Sigmoid colon (tissue), 7 donors: ENCODE results near the gene NAA38. TPM values are rescaled to one million over a fixed set of nuclear protein-coding genes. Genes with fewer than 3 reads are reported as not detected.

Experiments
- DNase-seq: peaks from one replicate; pipeline ENCODE4 v3.0.0-alpha.2; 2019
- H3K27ac ChIP-seq, 4 donors: fragments of 200-600 bp; sonication (generic); one replicate each; pipeline ENCODE4 v1.5.1; 2016 to 2019; ENCODE audit warnings: mild to moderate bottlenecking in 1 of 4
- H3K27me3 ChIP-seq, 3 donors: fragments of 200-600 bp; sonication (generic); one replicate each; pipeline ENCODE4 v1.5.1; 2019; ENCODE audit warnings: mild to moderate bottlenecking in 1 of 3
- H3K36me3 ChIP-seq, 4 donors: fragments of 200-600 bp; sonication (generic); one replicate each; pipeline ENCODE4 v1.5.1; 2016 to 2019
- H3K4me1 ChIP-seq, 4 donors: fragments of 200-600 bp; sonication (generic); one replicate each; pipeline ENCODE4 v1.5.1; 2017 to 2019
- H3K4me3 ChIP-seq, 4 donors: fragments of 200-600 bp; sonication (generic); one replicate each; pipeline ENCODE4 v1.5.1; 2017 to 2019; ENCODE audit warnings: mild to moderate bottlenecking in 2 of 4, moderate library complexity in 1 of 4
- H3K9me3 ChIP-seq, 4 donors: fragments of 200-600 bp in 3 of 4; sonication (generic) in 3 of 4; one replicate each; pipeline versions ENCODE4 v1.5.1 to v1.6.1; 2013 to 2019
- EP300 ChIP-seq, 4 donors: sonication (generic); formaldehyde crosslinking; IDR thresholded peaks; one replicate each; pipeline ENCODE4 v1.6.1; 2017; ENCODE audit warnings: antibody characterized with exemption in 4 of 4
- POLR2A ChIP-seq, 2 donors: fragments of 450-650 bp; IDR thresholded peaks; one replicate each; pipeline ENCODE4 v1.6.1; 2016; ENCODE audit warnings: antibody characterized with exemption in 2 of 2, mild to moderate bottlenecking in 2 of 2, moderate library complexity in 2 of 2
- POLR2AphosphoS5 ChIP-seq, 4 donors: sonication (generic); formaldehyde crosslinking; IDR thresholded peaks; one replicate each; pipeline ENCODE4 v1.6.1; 2017; ENCODE audit warnings: antibody characterized with exemption in 4 of 4
- WGBS, 2 donors: extraction: QIAGEN DNeasy Blood & Tissue Kit; methylation state at CpG; one replicate each; pipeline ENCODE4 v1.1.7; 2013; 5-methylcytosine and 5-hydroxymethylcytosine counted together
- intact Hi-C: fragments of 100-400 bp; cut with DNase I; formaldehyde crosslinking; loops from one replicate; pipeline ENCODE4 v1.15.1; 2023
- polyA plus RNA-seq, 3 donors: library from polyadenylated mRNA; stranded (reverse); fragments of 200-250 nt; gene quantifications; one replicate each; pipeline ENCODE4 v1.2.3, GENCODE V29; 2013
- total RNA-seq, 4 donors: library from RNA; depleted of rRNA; stranded (reverse); fragments of >200 nt; gene quantifications; one replicate each; pipeline ENCODE4 v1.1.0, GENCODE V29; 2016
- TF ChIP-seq, protein P1 (sequence below), 4 experiments: fragments of 450-650 bp in 3 of 4; fragments of 200-600 bp in 1 of 4; IDR thresholded peaks; one replicate each; pipeline ENCODE4 v1.5.1; 2016 to 2019; ENCODE audit warnings: antibody characterized with exemption in 4 of 4, mild to moderate bottlenecking in 3 of 4, moderate library complexity in 2 of 4
- donor health status: healthy with polysubstance abuse.
- donor health status: Bipolar disorder and iron deficiency.
- donor health status: healthy.

NAA38 gene
- total and polyA plus RNA-seq, 7 donors, result 92.4 to 206 (median 109) TPM

DNA sequence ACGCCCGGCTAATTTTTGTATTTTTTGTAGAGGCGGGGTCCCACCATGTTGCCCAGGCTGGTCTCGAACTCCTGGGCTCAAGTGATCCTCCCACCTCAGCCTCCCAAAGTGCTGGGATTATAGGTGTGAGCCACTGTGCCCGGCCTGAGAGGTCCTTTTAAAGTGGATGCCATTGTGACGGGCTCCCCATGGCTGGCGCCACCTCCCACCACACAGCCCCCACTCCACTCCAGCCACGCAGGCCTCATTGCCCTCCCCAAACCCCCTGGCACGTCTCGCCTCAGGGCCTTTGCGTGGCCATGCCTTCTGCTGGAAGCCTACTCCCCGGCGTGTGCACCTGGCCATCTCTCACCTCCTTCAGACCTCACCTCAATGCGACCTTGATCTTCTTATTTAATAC lies 35.2 kb downstream of the NAA38 start:
- 77 to 80% methylated on average over 14 of the region's 14 CpGs for WGBS, 2 donors
- H3K27me3 ChIP-seq, result no peaks in the 10 kb centered on the region
- H3K4me3 ChIP-seq, result no peak overlapping the region
- TF ChIP-seq EP300 (IDR thresholded peaks at IDR 0.05) (no peak), POLR2A (IDR thresholded peaks at IDR 0.05) (no peak), POLR2AphosphoS5 (IDR thresholded peaks at IDR 0.05) (no peak)
- TF ChIP-seq, protein P1, sequence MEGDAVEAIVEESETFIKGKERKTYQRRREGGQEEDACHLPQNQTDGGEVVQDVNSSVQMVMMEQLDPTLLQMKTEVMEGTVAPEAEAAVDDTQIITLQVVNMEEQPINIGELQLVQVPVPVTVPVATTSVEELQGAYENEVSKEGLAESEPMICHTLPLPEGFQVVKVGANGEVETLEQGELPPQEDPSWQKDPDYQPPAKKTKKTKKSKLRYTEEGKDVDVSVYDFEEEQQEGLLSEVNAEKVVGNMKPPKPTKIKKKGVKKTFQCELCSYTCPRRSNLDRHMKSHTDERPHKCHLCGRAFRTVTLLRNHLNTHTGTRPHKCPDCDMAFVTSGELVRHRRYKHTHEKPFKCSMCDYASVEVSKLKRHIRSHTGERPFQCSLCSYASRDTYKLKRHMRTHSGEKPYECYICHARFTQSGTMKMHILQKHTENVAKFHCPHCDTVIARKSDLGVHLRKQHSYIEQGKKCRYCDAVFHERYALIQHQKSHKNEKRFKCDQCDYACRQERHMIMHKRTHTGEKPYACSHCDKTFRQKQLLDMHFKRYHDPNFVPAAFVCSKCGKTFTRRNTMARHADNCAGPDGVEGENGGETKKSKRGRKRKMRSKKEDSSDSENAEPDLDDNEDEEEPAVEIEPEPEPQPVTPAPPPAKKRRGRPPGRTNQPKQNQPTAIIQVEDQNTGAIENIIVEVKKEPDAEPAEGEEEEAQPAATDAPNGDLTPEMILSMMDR (IDR thresholded peaks at IDR 0.05), result no peak
- no peaks in the 10 kb centered on the region for H3K4me1 ChIP-seq
- no peaks in the 10 kb centered on the region for H3K36me3 ChIP-seq
- no peak for DNase-seq
- intact Hi-C loops, result loop anchor here (1.0 to 10.0 kb wide), 5 partner anchors 29 to 235 kb away; no protein-coding TSS in a partner anchor
- H3K9me3 ChIP-seq, result no peaks in the 10 kb centered on the region
- no peak overlapping the region for H3K27ac ChIP-seq

DNA sequence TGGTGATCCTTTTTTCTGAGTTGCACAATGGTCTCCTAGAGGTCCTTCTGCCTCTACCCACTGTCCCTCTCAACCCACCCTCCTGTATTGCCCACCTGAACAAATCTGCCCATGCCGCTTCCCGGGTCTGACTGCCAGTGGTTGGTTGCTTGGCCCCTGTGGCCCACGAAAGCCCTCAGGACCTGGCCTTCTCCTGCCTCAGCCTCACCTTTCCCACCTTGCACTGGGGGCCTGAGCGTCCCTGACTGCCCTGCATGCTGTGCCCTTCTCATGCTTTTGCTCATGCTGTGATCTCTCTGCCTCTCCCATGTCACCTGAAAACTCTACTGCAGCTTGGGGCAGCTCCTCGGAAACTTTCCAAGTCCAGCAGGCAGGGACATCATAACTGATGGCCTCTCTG lies 37.1 kb downstream of the NAA38 start:
- intact Hi-C loops, result loop anchor here (5.0 to 10.0 kb wide), 3 partner anchors 75 to 237 kb away; no protein-coding TSS in a partner anchor
- Histone ChIP-seq H3K4me3 (no peak overlapping the region), H3K27me3 (no peaks in the 10 kb centered on the region), H3K4me1 (no peaks in the 10 kb centered on the region), H3K27ac (no peak overlapping the region), H3K36me3 (no peaks in the 10 kb centered on the region), H3K9me3 (no peaks in the 10 kb centered on the region)
- no peak for DNase-seq
- TF ChIP-seq POLR2A (IDR thresholded peaks at IDR 0.05) (no peak), EP300 (IDR thresholded peaks at IDR 0.05) (no peak), POLR2AphosphoS5 (IDR thresholded peaks at IDR 0.05) (no peak)
- TF ChIP-seq, protein P1 (IDR thresholded peaks at IDR 0.05), result no peak
- 83 to 88% methylated on average over 5 of the region's 5 CpGs for WGBS, 2 donors

DNA sequence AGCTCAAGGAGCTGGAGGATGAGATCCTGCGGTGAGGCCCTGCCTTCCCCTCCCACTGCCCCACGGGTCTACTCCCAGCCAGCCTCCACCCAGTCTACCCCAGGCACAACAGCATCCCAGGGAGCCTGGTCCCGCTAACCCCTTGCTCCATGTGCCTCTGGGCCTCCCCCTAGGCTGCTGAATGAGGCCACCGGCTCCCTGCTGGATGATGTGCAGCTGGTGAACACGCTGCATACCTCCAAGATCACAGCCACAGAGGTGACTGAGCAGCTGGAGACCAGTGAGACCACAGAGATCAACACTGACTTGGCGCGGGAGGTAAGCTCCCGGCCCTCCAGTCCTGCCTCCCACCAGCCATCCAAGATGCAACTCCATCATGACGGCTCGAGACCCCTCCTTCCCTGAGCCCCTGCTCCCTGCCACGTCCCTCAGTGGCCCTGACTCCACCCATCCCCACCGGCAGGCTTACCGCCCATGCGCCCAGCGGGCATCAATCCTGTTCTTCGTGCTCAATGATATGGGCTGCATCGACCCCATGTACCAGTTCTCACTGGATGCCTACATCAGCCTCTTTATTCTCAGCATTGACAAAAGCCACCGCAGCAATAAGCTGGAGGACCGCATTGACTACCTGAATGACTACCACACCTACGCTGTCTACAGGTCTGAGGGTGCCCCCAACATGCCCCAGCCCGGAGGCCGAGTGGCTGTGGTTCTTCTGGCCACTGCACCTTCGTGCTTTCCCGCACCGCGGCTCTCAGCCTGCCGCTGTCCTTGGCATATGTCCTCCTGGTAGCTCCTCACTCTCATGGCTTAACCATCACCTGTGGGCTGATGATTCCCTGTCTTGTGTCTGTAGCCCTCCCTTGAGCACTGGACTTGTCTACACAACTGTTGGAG lies 38.4 kb downstream of the NAA38 start:
- DNase-seq, result no peak
- Histone ChIP-seq H3K9me3 (no peaks in the 10 kb centered on the region), H3K27me3 (no peaks in the 10 kb centered on the region), H3K4me3 (no peak overlapping the region), H3K27ac (no peak overlapping the region), H3K4me1 (no peaks in the 10 kb centered on the region), H3K36me3 (no peaks in the 10 kb centered on the region)
- TF ChIP-seq POLR2A (IDR thresholded peaks at IDR 0.05) (no peak), EP300 (IDR thresholded peaks at IDR 0.05) (no peak), POLR2AphosphoS5 (IDR thresholded peaks at IDR 0.05) (no peak)
- TF ChIP-seq, protein P1 (IDR thresholded peaks at IDR 0.05), result no peak
- 90% methylated on average over 27 of the region's 27 CpGs for WGBS, 2 donors
- intact Hi-C loops, result no loop called here

DNA sequence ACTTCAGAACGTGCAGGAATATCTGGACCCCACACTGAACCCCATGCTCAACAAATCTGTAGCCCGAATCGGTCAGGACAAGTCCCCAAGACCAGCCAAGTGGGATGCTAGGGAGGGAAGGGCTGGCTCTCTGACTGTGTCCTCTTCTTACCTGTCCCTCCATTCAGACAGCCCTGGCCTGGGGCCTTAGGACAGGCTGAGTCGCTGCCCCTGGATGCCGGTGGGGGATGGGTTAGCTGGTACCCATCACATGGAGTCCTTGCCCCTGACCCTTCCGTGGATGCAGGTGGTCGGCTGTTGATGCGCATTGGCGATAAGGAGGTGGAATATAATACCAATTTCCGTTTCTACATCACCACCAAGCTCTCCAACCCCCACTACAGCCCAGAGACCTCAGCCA lies 39.3 kb downstream of the NAA38 start:
- H3K4me1 ChIP-seq, result no peaks in the 10 kb centered on the region
- H3K27ac ChIP-seq, result no peak overlapping the region
- no peaks in the 10 kb centered on the region for H3K36me3 ChIP-seq
- no peak for DNase-seq
- TF ChIP-seq, protein P1 (IDR thresholded peaks at IDR 0.05), result no peak
- TF ChIP-seq POLR2AphosphoS5 (IDR thresholded peaks at IDR 0.05) (no peak), EP300 (IDR thresholded peaks at IDR 0.05) (no peak), POLR2A (IDR thresholded peaks at IDR 0.05) (no peak)
- H3K9me3 ChIP-seq, result no peaks in the 10 kb centered on the region
- H3K27me3 ChIP-seq, result no peaks in the 10 kb centered on the region
- intact Hi-C loops, result no loop called here
- H3K4me3 ChIP-seq, result no peak overlapping the region
- WGBS, 2 donors, result 89 to 91% methylated on average over 10 of the region's 10 CpGs
